GM18498 (cell line): ENCODE results near the gene ADAM11.
"Not testable (repeated sequence)": the region's sequence is repeated elsewhere in the genome, so short reads cannot be mapped to it uniquely, and the experiment has no call there.

Experiments
- ATAC-seq: cut with Tn5 transposase; IDR thresholded peaks from one replicate; pipeline ENCODE4 v1.9.1; 2021; ENCODE audit warnings: mild to moderate bottlenecking, moderate library complexity; ENCODE audit not compliant: unreplicated experiment

Gene ADAM11

GRCh38 chr17:44794851-44795413 lies 36.1 kb downstream of the ADAM11 start:
- ATAC-seq = no peak

GRCh38 chr17:44795421-44795820 lies 36.6 kb downstream of the ADAM11 start:
- ATAC-seq = no peak

DNA sequence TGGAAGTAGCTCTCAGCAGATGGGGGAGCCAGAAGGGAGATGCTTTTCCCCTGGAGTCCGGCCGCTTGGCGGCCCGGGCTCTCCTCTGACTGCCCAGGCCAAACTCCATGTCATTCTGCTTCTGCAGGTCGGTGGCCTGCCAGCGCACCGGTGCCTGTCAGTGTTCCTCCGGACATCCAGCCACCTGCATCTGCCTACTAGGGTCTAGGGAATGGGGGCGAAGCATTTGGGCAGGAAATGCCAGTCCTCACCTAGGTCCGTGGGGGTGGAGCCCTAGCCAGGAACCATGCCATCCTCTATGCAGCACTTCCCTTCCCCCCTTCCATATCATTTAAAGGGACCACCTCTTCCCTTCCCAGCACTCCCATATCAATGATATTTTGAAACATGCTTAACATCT lies 37.1 kb downstream of the ADAM11 start:
- no peak for ATAC-seq

DNA sequence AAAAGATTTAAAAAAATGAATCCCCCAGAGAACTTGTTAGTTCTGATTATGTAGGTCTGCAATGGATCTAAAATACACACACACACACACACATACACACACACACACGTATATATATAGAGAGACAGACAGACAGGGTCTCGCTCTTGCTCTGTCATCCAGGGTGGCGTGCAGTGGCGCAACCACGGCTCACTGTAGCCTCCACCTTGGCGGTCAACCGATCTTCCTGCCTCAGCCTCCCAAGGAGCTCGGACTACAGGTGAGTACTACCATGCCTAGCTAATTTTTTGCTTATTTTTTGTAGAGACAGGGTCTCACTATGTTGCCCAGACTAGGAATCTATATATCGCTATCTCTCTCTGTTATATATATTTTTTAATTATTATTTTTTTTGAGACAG lies 37.9 kb downstream of the ADAM11 start:
- no peak for ATAC-seq

- no peak for ATAC-seq
These were observed 39.0 kb downstream of the ADAM11 start for GRCh38 chr17:44797802-44798201.

DNA sequence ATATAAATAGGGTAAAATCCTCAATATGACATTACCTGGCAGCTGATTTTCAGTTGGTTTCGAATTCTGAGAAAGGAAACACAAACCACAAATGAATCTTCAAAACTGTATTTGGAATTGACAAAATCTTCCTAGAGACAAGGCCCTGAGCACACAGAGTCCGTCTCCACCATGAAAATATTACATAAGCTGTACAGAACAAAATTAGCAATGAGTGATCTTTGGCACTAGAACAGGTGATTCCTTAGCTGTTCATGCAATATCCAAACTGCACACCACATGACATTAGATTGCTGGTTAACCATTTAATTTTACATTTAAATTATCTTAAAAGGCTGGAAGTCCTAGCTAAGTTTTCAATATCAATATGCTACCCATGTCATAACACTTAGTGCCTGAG lies 39.6 kb downstream of the ADAM11 start:
- no peak for ATAC-seq

- no peak for ATAC-seq
These were observed 43.1 kb downstream of the ADAM11 start for GRCh38 chr17:44801880-44802279.

DNA sequence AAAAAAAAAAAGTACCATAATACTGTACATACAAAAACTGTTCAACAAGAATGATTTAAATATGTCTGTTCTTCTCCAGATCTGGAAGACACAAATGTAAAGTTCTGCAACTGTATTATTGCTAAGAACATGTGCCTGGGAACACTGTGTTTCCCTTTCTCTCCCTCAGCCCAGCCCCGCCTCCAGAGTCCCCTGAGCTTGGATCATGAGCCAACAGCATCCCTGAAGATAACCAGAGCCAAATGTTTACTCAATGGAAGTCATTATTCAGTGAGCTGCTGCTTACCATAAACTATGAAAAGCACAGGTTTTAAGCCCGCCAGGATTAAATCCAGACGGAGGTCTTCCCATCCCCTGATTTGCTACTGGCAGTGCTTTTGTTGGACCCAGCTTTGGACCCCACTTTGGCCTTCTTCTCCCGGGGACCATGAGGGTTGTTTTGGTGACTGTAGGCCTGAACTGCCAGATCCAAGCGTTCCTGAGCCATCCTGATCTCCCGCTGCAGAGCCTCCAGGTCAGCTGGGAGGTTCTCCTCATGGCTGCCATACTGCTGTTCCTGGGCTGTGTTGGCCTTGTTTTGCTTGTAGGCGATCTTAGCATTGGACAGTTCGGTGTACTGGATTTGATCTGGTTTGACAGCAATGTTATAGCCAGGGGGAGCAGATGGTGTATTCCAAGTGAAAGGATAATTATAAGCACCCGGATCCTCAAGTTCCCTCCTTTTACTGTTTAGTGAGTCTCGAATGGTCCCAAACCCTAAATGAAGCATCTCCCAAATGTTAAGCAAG lies 45.7 kb downstream of the ADAM11 start:
- no peak for ATAC-seq

- no peak for ATAC-seq
These were observed 48.5 kb downstream of the ADAM11 start for GRCh38 chr17:44807093-44807816.

DNA sequence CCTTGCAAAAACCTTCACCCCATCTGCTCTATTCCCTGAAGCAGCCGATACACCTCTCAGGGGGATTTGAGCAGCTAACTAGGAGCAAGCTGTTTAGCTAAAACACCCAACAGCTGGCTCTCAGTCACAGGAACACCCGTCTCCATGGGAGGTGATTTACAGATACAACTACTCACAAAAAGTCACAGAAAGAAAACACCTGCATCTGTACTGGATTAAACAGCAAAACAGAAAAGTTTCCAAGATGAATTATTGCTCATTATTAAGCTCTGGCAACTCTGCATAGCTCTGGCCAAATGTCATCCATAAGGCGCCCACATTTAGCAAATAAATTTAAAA lies 49.0 kb downstream of the ADAM11 start:
- no peak for ATAC-seq

- ATAC-seq = no peak
These were observed 49.4 kb downstream of the ADAM11 start for GRCh38 chr17:44808156-44808555.

GRCh38 chr17:44808656-44809388 lies 50.0 kb downstream of the ADAM11 start:
- ATAC-seq = not testable (repeated sequence)

DNA sequence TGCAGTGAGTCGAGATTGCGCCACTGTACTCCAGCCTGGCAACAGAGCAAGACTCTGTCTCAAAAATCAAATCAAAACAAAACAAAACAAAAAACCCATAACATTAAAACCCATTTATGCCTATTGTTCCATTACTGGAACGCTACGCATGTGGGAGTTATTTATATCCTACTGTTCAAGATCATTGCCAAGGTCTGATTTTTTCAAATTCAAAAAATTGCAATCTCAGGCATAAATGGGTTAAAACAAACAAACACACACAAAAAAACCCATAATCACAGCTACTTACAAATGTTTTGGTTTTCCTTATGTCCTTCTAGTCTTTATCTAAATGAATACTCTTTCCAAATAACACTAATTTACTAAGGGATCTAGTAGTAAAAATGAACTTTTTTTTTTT lies 53.5 kb downstream of the ADAM11 start:
- ATAC-seq = no peak

DNA sequence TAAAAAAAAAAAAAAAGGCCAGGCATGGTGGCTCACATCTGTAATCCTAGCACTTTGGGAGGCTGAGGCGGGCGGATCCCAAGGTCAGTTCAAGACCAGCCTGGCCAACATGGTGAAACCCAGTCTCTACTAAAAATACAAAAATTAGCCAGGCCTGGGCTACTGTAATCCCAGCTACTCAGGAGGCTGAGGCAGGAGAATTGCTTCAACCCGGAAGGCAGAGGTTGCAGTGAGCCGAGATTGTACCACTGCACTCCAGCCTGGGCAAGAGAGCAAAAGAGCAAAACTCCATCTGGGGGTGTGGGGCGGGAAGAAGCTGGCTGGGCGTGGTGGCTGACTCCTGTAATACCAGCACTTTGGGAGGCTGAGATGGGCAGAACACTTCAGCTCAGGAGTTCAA lies 59.7 kb downstream of the ADAM11 start:
- not testable (repeated sequence) for ATAC-seq

GRCh38 chr17:44820631-44821212 lies 61.9 kb downstream of the ADAM11 start:
- ATAC-seq = no peak

GRCh38 chr17:44825236-44825635 lies 66.4 kb downstream of the ADAM11 start:
- ATAC-seq = not testable (repeated sequence)

- no peak for ATAC-seq
These were observed 67.5 kb downstream of the ADAM11 start for GRCh38 chr17:44826123-44826790.

DNA sequence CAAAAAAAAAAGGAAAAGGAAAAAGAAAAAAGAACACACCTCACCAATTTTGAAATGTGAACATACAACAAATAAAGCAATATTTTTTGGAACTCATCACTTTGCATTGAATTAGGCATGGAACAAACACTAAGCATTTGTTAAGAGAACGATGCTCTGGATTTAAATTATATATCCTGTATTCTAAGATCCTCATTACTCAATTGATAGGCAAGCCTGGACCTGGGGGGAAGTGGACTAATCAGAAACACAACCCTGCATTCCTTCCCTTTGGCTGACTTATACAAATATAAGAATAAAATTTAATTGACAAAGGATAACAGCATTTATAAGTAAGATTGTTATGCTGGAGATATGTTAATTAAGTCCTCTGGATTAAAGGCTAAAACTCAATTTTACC lies 69.1 kb downstream of the ADAM11 start:
- ATAC-seq = no peak

GRCh38 chr17:44828919-44829522 lies 70.2 kb downstream of the ADAM11 start:
- ATAC-seq = no peak
